HG02610 (cell line): Measurements from ENCODE around the gene ZNF521.
A peak's percentile ranks its signal among the peaks of the same experiment; 100 is the strongest.

ENCODE experiments used
- ATAC-seq: cut with Tn5 transposase; IDR thresholded peaks from one replicate; pipeline ENCODE4 v1.9.1; 2021; ENCODE audit warnings: mild to moderate bottlenecking, moderate library complexity; ENCODE audit not compliant: unreplicated experiment

Gene ZNF521

DNA sequence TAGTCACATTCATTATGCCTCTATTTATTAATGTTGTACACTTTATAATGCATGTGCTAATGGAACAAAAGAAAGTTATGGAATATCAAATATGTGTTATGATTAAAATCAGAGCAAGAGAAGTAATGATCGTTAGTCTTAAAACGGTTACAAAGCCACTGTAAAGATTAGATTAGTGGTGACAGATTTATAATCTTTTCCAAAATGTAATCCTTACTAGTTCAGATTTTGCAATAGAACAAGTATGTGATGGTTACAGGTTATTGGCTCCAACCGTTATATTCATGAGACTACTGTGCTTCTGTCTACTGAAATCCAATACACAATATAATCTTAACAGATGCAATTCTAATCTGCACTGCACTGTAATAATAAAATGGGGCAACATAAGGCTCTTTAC, 180.6 kb downstream of the ZNF521 start:
- ATAC-seq = no peak

DNA sequence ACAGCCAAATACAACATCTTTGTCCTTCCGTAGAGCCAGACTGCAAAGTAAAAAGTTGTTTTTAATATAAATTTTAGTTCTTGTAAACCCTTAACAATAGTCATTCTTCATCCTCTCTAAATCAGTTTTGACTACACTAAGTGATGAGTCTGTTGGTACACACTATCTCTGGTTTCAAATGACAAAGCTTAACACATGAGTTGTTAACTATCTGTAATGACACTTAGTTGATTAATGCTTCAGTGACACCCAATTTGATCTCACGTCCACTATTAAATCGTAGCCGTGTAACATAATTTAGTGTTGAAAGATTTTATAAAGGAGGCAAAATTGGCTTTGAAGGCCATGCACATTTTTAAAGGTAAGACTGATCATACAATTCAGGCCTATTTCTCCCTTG, 181.6 kb downstream of the ZNF521 start:
- no peak for ATAC-seq

- ATAC-seq = no peak
These were observed 182.3 kb downstream of the ZNF521 start for GRCh38 chr18:25169701-25170100.

DNA sequence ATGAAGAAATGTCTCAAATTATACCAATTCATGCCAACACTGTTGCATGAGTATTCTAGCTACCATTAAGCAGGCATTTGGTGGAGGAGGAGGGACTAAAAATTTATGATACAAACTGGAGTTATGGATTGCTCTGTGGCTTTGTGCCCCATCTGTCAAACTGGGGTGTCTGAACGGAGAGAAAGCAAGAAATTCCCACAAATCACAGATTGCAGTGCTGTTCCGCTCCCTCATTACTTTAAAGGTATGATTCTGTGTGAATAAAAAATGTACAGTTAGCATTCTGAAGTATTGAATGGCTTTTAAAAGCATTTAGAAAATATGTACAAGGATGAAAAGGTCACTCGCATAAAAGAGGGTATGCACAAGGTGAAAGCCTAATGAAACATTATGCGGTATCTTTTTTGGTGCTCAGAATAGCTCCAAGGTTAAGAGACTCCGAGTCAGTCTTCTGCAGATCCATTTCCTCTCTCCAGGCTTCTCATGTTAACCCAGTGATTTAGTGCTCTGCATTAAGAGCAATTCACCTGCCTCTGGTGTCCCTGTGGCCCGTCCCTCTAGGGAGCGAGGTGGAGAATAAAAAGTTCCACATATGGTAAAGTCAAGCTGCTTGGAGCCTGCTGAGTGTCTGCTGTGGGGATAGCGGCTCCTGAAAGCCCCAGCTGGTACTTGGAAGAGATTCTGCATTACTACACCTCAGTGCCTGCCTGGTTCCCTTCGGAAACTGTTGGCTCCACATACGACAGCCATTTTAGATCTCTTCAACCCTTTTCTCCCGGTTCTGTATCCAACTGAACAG, 184.2 kb downstream of the ZNF521 start:
- ATAC-seq = no peak

- ATAC-seq = no peak
These were observed 185.9 kb downstream of the ZNF521 start for GRCh38 chr18:25166113-25166512.

DNA sequence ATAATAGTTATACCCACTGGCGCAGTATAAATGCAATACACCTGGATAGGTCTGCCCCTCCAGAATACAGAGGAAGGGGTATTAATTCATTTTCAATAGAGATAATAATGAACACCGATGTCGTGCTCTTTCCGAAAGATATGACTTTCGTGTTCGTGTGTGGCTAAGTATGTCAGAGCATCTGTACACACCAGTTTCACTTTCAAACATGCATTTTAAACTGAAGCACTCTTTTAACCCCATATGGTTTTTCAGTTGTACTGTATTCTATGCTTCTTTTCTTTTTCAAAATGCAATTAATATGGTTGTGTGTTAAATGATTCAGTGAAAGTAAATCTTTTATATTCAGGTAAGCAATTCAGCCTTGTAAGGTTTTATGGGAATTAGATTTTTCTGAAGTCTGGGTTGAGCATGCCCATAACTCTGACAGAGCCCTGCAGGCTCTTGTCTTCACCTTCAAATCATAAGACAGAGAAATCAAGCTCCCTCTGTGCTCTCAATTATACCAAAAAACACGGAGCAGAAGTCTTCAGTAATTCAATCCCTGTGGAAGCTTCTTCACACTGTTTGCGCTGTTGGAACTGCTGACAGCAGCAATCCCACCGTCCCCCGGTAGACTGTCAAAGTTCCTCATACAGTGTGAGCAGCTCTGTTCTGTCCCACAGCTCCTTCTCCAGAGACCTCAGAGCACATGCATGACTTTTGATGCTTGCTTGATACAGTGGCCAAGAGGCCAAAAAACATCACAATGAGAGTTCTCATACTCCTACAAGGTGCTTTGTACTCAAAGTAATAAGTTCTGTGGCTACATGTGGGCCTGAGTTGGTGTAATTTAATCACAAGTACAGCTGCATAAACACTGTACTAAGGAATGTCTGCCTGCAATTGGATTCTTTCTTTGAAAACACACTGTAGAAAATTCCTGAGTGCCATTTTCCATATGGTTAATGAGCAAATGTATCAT, 186.8 kb downstream of the ZNF521 start:
- peak; percentile 93 for ATAC-seq

- peak; percentile 27 for ATAC-seq
These were observed 187.6 kb downstream of the ZNF521 start for GRCh38 chr18:25164211-25164847.

DNA sequence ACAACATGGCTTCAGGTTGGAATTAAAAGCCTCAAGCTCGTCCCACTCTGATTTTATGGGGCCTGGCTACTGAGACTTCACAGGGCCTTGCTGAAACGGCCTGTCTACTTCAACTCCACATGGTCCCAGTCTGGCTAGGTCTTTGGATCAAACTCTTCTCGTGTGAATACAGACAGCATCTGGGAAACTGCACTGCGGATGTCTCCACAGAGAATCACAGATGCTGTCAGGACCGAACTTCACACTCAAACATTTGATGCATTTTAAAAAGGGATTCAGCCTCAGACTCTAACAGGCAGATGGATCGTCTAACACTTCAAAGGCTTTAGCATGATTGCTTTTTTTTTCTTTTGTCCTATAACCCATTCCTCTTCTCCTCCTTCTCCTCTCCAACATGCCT, 198.5 kb downstream of the ZNF521 start:
- ATAC-seq = no peak

DNA sequence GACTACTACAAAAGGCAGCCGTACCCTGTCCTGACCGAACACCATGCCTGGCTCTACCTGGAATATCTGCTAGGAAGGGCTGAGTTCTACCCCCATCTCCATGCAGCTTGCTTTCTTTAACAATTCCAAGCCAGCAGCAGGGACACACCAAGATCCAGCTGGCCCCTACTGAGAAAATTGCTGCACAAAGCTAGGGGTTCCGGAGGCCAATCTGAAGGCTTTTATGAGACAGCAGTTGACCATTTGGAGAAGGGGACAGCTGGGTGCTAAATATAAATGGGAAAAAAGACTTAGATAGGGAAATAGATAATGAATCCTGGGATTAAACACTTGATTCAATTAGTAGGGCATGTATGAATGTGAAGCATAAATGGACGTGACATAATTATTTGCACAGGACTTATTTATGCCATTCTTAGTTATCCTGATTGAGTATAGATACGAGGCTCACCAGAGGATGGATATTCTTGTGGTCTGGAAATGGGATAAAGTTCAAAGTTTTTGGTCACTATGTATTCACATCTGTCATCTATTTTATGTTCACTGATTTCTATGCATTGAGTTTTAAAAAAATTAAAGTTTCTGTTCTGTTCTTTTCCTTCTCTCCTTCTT, 204.0 kb downstream of the ZNF521 start:
- ATAC-seq = no peak

GRCh38 chr18:25146512-25146910, 205.5 kb downstream of the ZNF521 start:
- ATAC-seq = no peak

- no peak for ATAC-seq
These were observed 206.0 kb downstream of the ZNF521 start for GRCh38 chr18:25145731-25146511.

DNA sequence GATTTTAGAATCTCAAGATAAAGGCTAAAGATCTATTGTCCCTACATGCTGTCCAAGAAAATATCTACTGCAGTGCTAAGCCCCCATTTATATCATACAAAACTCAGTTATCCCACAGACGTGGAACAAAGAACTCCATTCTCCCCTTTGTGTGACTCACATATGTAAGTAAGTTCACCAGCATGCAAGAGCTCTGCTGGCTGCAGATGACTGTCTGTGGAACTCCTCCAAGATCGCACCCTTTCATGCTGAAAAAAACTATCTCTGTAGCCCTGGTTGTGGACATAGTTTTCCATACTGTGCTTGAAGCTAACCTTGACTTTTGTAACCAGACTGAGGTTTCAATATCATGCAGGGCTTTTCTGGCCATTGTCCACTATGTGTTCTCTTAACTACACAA, 207.1 kb downstream of the ZNF521 start:
- no peak for ATAC-seq

- no peak for ATAC-seq
These were observed 210.1 kb downstream of the ZNF521 start for GRCh38 chr18:25141886-25142285.

DNA sequence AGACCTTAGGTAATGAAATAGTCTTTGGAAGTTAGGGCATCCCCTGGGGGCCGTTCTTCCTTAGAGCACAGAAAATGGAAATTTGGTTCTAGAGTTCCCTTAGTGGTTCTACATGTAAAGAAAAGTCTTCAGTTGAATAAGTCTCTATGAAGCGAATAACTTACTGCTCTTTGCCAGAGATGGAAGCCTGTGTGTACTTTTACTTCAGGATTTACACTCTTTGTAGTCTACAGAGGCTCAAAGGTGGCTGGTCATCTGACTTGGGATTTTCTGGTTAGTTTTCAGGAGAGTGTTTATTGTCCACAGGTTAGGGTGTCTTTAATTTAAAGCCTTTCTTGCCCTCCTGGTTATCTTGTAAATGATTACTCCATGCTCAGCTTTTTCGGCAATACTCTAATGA, 210.6 kb downstream of the ZNF521 start:
- no peak for ATAC-seq

DNA sequence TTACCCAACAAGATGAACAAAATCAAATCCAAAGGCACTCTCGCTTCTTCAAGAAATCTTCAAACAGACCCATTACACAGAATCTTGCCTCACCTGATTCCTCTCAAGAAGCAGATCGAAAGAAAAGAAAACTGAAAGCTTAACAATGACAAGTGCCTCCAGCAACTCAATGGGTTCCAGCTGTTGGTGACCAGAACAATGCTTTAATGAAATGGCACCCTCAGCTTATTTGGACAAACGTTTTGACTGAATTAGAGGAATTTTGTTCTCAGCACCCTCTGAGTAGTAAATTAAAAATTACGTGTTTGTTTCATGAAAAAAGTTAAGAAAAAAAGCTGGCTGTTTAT, 211.0 kb downstream of the ZNF521 start:
- ATAC-seq = no peak

DNA sequence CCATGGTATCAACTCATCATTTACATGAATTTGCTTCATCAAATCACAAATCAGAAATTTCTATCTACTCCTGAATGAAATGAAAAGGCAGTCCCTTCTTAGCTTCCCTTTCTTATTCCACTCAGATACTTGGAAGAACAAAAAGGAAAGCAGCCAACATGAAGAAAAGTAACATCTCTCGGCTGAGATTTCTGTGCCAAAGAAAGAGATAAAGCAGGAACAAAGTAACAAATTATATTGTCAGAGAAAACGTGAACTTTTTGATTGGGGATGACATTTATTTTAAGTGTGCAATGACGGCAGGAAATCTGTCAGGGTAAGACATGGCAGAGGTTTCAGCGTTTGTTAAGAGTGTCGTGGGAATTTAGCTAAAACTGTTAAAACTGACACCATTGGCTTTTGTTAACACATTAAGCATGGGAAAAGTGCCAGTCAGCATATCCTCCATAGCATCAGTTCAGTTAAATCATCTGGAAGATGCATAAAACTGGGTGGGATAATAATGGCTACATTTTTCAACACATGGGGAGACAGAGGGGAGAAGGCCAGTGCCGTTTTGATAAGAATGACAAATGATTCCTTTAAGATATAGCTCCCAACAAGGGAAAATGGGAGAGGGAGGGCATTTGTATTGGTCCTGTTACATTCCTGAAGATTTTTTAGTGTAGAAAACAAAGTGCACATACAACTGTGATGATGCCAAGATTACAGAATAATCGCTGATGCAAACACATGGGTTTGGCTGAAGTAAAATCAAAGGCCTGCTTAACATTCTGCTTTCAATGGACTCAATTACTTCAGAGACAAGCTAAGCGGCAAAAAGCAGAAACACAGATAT, 211.6 kb downstream of the ZNF521 start:
- no peak for ATAC-seq

- no peak for ATAC-seq
These were observed 214.8 kb downstream of the ZNF521 start for GRCh38 chr18:25137197-25137472.

DNA sequence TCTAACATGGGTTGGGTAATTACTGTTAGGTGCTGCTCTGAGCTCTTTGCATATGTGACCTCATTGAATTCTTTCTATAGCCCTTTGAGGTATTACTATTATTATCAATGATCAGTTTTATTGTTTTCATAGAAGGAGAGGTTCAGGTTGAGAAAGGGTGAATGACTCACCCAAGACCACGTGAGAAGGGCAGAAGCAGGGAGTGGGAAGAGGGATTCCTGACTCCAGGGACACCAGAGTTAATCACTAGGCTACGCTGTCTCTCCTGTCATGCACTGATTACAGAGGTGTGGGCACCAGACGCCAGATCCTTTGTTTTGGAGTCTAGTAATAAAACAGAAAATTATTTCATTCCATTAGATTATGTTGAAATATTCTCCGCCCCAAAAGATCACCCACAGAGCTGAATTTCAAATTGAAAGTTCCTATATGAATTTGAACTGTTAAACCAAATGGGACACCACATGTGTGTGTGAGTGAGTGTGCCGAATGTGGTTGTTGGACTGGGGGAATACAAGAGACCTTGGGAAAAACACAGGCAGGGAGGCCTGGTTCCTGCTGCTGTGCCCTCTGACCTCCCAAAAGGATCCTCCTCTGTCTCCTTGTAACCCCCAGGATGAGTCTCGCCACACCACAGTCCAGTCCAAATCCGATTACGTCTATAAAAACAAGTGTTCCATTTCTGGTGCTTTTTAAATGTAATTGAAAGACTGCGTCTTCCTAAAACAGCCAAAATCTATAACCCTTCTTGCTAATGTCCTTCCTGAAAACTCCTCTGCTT, 215.4 kb downstream of the ZNF521 start:
- ATAC-seq = no peak

- no peak for ATAC-seq
These were observed 217.1 kb downstream of the ZNF521 start for GRCh38 chr18:25134861-25135260.
